Common myeloid progenitor, CD34-positive (primary cell): Measurements from ENCODE around the gene NUDT17.

Experiments used
- CTCF ChIA-PET: fragments of 350-600 bp; sonication (Branson Sonifier 250); formaldehyde crosslinking; loops from one replicate; lab custom pipeline; 2021; ENCODE audit warnings: antibody characterized with exemption; lab: Charles Lee
- POLR2A ChIA-PET: fragments of 350-600 bp; sonication (Branson Sonifier 250); formaldehyde crosslinking; loops from one replicate; lab custom pipeline; 2021; ENCODE audit warnings: antibody characterized with exemption; lab: Charles Lee
- DNase-seq, 3 donors: peaks; one replicate each; pipeline versions ENCODE4 v3.0.0 to v3.0.0-alpha.2; 2013
- H3K27ac ChIP-seq, 2 experiments: 1 replicate in 1 of 2; 2 replicates in 1 of 2; pipeline ENCODE4 v1.7.0; 2013; ENCODE audit warnings: inconsistent platforms in 2 of 2, low read length in 2 of 2, mild to moderate bottlenecking in 2 of 2, low read depth in 1 of 2, moderate library complexity in 1 of 2; ENCODE audit not compliant: severe bottlenecking in 2 of 2, insufficient read depth in 1 of 2, poor library complexity in 1 of 2
- H3K27me3 ChIP-seq, 5 experiments: replicated peaks in 2 of 5; 1 replicate in 3 of 5; 2 replicates in 2 of 5; pipeline versions ENCODE4 v1.6.1 to v1.7.0; 2013; ENCODE audit warnings: low read length in 4 of 5, mild to moderate bottlenecking in 2 of 5, moderate library complexity in 2 of 5, inconsistent platforms in 1 of 5; ENCODE audit not compliant: insufficient read depth in 5 of 5, control insufficient read depth in 4 of 5
- H3K36me3 ChIP-seq, 4 experiments: 1 replicate in 2 of 4; 2 replicates in 2 of 4; pipeline versions ENCODE4 v1.6.1 to v1.7.0; 2013; ENCODE audit warnings: low read length in 3 of 4, control low read depth in 1 of 4, mild to moderate bottlenecking in 1 of 4; ENCODE audit not compliant: control insufficient read depth in 4 of 4, insufficient read depth in 4 of 4
- H3K4me1 ChIP-seq, 4 experiments: 1 replicate in 3 of 4; 2 replicates in 1 of 4; pipeline versions ENCODE4 v1.6.1 to v1.7.1; 2013; ENCODE audit warnings: low read length in 3 of 4, mild to moderate bottlenecking in 3 of 4, control low read depth in 1 of 4, inconsistent platforms in 1 of 4, moderate library complexity in 1 of 4; ENCODE audit not compliant: control insufficient read depth in 4 of 4, insufficient read depth in 4 of 4; ENCODE audit errors: control extremely low read depth in 1 of 4
- H3K4me3 ChIP-seq, 7 experiments: 1 replicate in 4 of 7; 2 replicates in 3 of 7; pipeline versions ENCODE4 v1.5.1 to v1.7.0; 2013; ENCODE audit warnings: mild to moderate bottlenecking in 7 of 7, low read length in 6 of 7, moderate library complexity in 6 of 7, inconsistent platforms in 2 of 7, low read depth in 2 of 7, control low read depth in 1 of 7; ENCODE audit not compliant: insufficient read depth in 4 of 7, control insufficient read depth in 1 of 7; ENCODE audit errors: extremely low read depth in 1 of 7
- H3K9me3 ChIP-seq, 5 experiments: 1 replicate in 4 of 5; 2 replicates in 1 of 5; pipeline versions ENCODE4 v1.6.1 to v1.7.1; 2013; ENCODE audit warnings: low read length in 4 of 5, mild to moderate bottlenecking in 2 of 5, inconsistent platforms in 1 of 5, low read depth in 1 of 5, moderate library complexity in 1 of 5; ENCODE audit not compliant: control insufficient read depth in 4 of 5, insufficient read depth in 2 of 5; ENCODE audit errors: control extremely low read depth in 1 of 5
- WGBS: methylation state at CpG from one replicate; pipeline ENCODE4 v1.1.5; 2013; ENCODE audit not compliant: insufficient coverage; 5-methylcytosine and 5-hydroxymethylcytosine counted together

NUDT17 gene

DNA sequence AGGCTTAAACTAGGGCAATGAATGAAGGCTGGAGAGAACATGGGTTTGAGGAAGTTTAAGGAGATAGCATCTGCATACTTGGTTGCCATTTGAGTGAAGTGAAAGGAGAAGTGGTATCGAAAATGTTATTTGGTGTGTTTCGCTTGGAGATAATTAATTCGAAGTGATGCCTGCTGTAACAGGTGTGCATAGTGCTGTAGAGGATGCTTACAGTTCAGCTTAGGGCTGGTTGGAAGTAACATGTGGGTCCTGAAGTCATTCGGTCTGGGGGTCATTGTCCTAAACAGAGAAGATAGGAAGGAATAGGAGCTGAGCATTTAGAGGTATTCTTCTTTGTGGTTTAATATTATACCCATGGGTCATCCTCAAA lies 301 bp upstream of the NUDT17 start:
- CTCF ChIA-PET: interaction anchor here (0.6 to 10.3 kb wide), 31 partner anchors 11 to 188 kb away, joined by 3 to 157 read pairs (median 8); partner anchors contain the start of genes ANKRD35, HJV, ITGA10 and LIX1L
- Histone ChIP-seq H3K4me3 (peak overlapping the region in 6 of 7 experiments; percentile 75 to 90 (median 82)), H3K27me3 (no peaks in the 10 kb centered on the region), H3K27ac (peak overlapping the region; percentile 27 to 74), H3K4me1 (peaks cover 0 to 24% (median 17%) of the 10 kb centered on the region in 4 experiments), H3K36me3 (peaks cover 15 to 58% (median 39%) of the 10 kb centered on the region in 4 experiments), H3K9me3 (no peaks in the 10 kb centered on the region)
- 0% methylated on average over 2 of the region's 4 CpGs for WGBS
- POLR2A ChIA-PET: interaction anchor here (0.7 to 2.8 kb wide), 5 partner anchors 13 to 166 kb away, joined by 3 to 12 read pairs (median 5); partner anchors contain the start of genes PEX11B, PIAS3, POLR3C and RNF115
- peak; percentile 57 to 83 (median 77) for DNase-seq

DNA sequence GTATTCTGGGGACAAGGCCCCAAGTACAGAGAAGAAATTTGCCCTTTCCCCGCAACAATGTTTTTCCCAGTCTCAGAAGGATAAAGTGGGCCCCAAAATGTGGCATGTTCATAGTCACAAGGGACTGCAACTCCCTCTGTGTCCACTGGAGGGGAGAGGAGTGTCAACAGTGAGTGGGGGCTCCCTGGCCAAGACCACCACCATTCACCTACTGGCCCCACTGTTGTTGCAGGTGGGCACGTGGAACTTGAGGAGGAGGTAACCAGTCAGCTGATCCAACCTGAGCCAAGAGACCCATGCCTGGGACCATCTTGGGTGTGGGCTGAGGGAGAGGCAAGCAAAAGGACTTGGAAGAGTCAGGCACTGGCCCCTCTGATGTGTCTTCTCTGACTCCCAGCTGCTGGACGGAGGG lies 777 bp downstream of the NUDT17 start:
- H3K36me3 ChIP-seq: peaks cover 17 to 59% (median 44%) of the 10 kb centered on the region in 4 experiments
- H3K27me3 ChIP-seq: no peaks in the 10 kb centered on the region
- H3K4me1 ChIP-seq: peaks cover 0 to 24% (median 17%) of the 10 kb centered on the region in 4 experiments
- ChIA-PET POLR2A (interaction anchor here (1.6 to 2.8 kb wide), 2 partner anchors 12 to 72 kb away, joined by 5 to 12 read pairs; partner anchors contain the start of genes PEX11B and PIAS3), CTCF (interaction anchor here (0.8 to 10.3 kb wide), 26 partner anchors 8 to 186 kb away, joined by 3 to 157 read pairs (median 11); partner anchors contain the start of genes ANKRD35, HJV, ITGA10 and PEX11B)
- H3K4me3 ChIP-seq: peak overlapping the region; percentile 75 to 90 (median 81)
- peak; percentile 54 to 72 (median 67) for DNase-seq
- H3K9me3 ChIP-seq: no peaks in the 10 kb centered on the region
- WGBS: 32% methylated on average over 3 of the region's 3 CpGs
- peak overlapping the region; percentile 27 to 74 for H3K27ac ChIP-seq

DNA sequence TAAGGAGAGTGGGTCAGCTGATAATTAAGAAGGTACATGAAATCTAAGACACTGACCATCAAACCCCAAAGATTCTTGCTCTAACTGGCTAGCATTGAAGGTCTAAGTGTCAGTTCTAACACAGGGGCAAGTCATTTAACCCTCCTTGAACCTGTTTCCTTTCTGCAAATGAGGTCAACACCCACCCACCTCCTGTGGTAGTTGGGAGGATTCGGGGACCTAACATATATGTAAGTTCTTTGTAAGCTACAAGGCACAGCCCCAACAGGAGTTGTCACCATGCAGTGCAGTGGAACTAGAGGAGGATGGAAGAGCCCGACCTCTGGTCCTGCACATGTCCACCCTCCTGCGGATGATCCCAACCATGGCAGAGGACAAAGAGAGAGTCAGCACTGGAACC lies 2.4 kb downstream of the NUDT17 start:
- H3K27me3 ChIP-seq: no peaks in the 10 kb centered on the region
- no peak for DNase-seq
- H3K27ac ChIP-seq: no peak overlapping the region
- 94% methylated on average over 3 of the region's 3 CpGs for WGBS
- peaks cover 0 to 24% (median 17%) of the 10 kb centered on the region in 4 experiments for H3K4me1 ChIP-seq
- peaks cover 10 to 56% (median 39%) of the 10 kb centered on the region in 4 experiments for H3K36me3 ChIP-seq
- H3K4me3 ChIP-seq: no peak overlapping the region
- no peaks in the 10 kb centered on the region for H3K9me3 ChIP-seq
- ChIA-PET POLR2A (interaction anchor here (0.6 kb wide), 1 partner anchor 23 kb away, joined by 3 read pairs; no protein-coding TSS in a partner anchor), CTCF (interaction anchor here (1.2 to 10.3 kb wide), 16 partner anchors 12 to 170 kb away, joined by 3 to 157 read pairs (median 10); partner anchors contain the start of genes ITGA10, PEX11B, PIAS3 and TXNIP)

DNA sequence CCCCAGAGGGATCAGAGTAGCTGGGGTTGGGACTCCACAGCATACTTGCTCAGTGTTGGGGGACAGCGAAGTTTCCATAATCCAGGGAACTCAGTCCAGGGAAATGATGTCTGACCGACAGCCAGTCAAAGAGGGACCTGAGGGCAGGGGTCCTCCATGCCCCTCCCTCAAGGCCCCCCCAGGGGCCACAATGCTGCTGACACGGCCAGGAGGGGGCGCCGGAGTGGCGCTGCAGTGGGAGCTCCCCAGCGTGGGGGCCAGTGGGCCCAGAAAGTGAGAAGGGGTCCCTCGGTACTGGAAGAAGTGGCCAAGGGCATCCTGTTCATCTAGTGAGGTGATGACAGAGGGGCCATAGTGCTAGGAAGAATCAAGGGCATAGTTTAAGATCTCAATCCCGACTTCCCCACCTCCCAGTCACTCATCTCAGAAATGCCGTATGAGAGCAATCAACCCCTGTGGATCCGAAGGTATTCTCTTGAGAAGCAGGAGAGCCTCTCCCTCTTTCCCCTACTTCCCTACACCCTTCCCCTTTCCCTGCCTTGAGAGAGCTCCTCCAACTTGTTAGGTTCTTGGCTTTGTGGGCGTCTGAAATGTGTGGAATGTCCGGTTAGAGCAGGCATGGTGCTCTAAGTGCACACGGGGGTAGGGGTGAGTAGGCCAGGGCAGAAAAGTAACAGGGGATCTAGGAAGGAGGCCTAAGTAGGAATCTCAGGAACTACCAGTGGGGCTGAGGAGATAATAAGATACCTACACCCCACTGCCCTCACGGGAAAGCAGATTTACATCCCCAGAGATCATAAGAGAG lies 4.1 kb downstream of the NUDT17 start:
- Histone ChIP-seq H3K36me3 (peaks cover 8 to 68% (median 43%) of the 10 kb centered on the region in 4 experiments), H3K9me3 (no peaks in the 10 kb centered on the region), H3K4me1 (peaks cover 0 to 20% (median 16%) of the 10 kb centered on the region in 4 experiments), H3K27ac (no peak overlapping the region), H3K27me3 (no peaks in the 10 kb centered on the region), H3K4me3 (no peak overlapping the region)
- CTCF ChIA-PET: interaction anchor here (0.9 to 10.3 kb wide), 13 partner anchors 10 to 170 kb away, joined by 3 to 157 read pairs (median 9); partner anchors contain the start of genes ITGA10 and PIAS3
- DNase-seq: peak in 2 of 3 donors; percentile 14 to 22
- 97% methylated on average over 9 of the region's 15 CpGs for WGBS
- POLR2A ChIA-PET: interaction anchor here (1.9 kb wide), 1 partner anchor 9 kb away, joined by 12 read pairs; the partner anchor contains the start of gene PIAS3

DNA sequence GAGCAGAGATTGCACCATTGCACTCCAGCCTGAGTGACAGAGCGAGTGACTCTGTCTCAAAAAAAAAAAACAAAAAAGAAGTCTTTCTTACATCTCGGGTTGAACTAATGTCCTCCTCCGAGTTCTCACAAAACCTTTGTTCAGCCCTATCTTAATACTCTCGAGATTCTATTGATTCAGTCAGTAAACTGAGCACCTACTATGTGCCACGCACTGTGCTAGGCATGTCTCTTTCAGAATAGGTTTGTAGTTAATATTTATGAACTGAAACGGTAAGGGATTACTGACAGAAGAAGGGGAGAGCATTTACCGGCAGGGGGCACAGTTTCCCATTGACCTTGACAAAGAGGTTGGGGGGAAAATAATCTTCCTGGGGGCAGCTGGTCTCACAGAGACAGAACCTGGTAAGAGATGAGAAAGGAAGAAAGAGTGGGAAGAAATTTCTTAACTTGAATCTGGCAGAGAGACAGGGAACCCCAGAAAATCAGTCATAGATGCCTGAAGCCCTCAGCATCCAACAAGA lies 10.1 kb downstream of the NUDT17 start:
- ChIA-PET CTCF (interaction anchor here (0.8 to 10.4 kb wide), 4 partner anchors 8 to 135 kb away, joined by 3 to 157 read pairs (median 3); partner anchors contain the start of gene NUDT17), POLR2A (no interaction called here)
- Histone ChIP-seq H3K27ac (no peak overlapping the region), H3K4me1 (peaks cover 0 to 17% (median 15%) of the 10 kb centered on the region in 4 experiments), H3K36me3 (peaks cover 12 to 54% (median 36%) of the 10 kb centered on the region in 4 experiments), H3K4me3 (no peak overlapping the region), H3K27me3 (no peaks in the 10 kb centered on the region), H3K9me3 (no peaks in the 10 kb centered on the region)
- 88% methylated on average over 5 of the region's 7 CpGs for WGBS
- DNase-seq: no peak

DNA sequence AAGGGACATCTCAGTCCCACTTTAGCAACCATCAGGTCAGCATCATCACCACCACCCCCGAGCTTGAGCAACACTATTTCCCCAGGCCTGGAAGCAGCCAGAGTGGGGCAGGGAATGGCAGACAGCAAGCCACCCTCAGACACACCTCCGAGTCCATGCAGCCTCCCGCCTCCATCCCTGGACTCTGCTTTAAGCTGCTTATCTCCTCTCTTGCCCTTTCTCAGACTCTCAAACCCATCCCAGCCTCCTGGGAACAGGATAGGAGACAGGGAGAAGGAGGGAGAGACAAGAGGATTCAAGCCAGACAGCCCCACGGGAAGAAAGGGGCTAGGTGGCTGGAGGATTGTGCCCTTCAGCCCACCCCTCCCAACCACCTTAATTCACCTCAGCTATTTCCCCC lies 11.7 kb downstream of the NUDT17 start:
- CTCF ChIA-PET: interaction anchor here (0.6 to 10.4 kb wide), 6 partner anchors 10 to 159 kb away, joined by 3 to 157 read pairs (median 26); partner anchors contain the start of genes ITGA10 and NUDT17
- DNase-seq: no peak
- POLR2A ChIA-PET: interaction anchor here (2.2 kb wide), 1 partner anchor 11 kb away, joined by 12 read pairs; the partner anchor contains the start of gene NUDT17
- H3K4me1 ChIP-seq: peaks cover 0 to 17% (median 15%) of the 10 kb centered on the region in 4 experiments
- H3K4me3 ChIP-seq: no peak overlapping the region
- H3K9me3 ChIP-seq: no peaks in the 10 kb centered on the region
- WGBS: 88% methylated on average over 1 of the region's 4 CpGs
- peaks cover 9 to 39% (median 26%) of the 10 kb centered on the region in 4 experiments for H3K36me3 ChIP-seq
- no peak overlapping the region for H3K27ac ChIP-seq
- H3K27me3 ChIP-seq: no peaks in the 10 kb centered on the region
